H1 (cell line): ENCODE results near the gene DOC2A. TPM values are rescaled to one million over a fixed set of nuclear protein-coding genes. Genes with fewer than 3 reads are reported as not detected.

Experiments
- CTCF ChIA-PET: fragments of 300-600 bp; sonication (Branson Sonifier 250); formaldehyde crosslinking; loops from one replicate; lab custom pipeline; 2021; ENCODE audit not compliant: partially characterized antibody; lab: Charles Lee
- POLR2A ChIA-PET: fragments of 300-600 bp; sonication (Branson Sonifier 250); formaldehyde crosslinking; loops from one replicate; lab custom pipeline; 2021; ENCODE audit warnings: inconsistent platforms; ENCODE audit not compliant: partially characterized antibody; lab: Charles Lee
- DNase-seq, 2 experiments: peaks; one replicate each; pipeline versions ENCODE4 v3.0.0 to v3.0.0-alpha.2; 2010 to 2022; ENCODE audit warnings: low spot score in 2 of 2, low read depth in 1 of 2, mixed read lengths in 1 of 2
- FAIRE-seq: peaks from 2 replicates; lab custom pipeline; 2011; peaks lifted over from hg19 to GRCh38; lab: Jason Lieb, UNC
- H2AFZ ChIP-seq: 2 replicates; pipeline ENCODE4 v1.8.1; 2012; ENCODE audit warnings: low read length, inconsistent platforms
- H2AK5ac ChIP-seq: 2 replicates; pipeline ENCODE4 v1.6.1; 2013; ENCODE audit warnings: low read depth, low read length
- H2BK120ac ChIP-seq: replicated peaks from 2 replicates; pipeline ENCODE3; 2013; ENCODE audit warnings: low read depth, low read length, inconsistent platforms
- H2BK12ac ChIP-seq: 2 replicates; pipeline ENCODE4 v1.6.1; 2013; ENCODE audit warnings: low read depth, low read length
- H2BK15ac ChIP-seq: 2 replicates; pipeline ENCODE4 v1.6.1; 2013; ENCODE audit warnings: low read length
- H2BK20ac ChIP-seq: 2 replicates; pipeline ENCODE4 v1.6.1; 2013; ENCODE audit warnings: low read length
- H2BK5ac ChIP-seq: 2 replicates; pipeline ENCODE4 v1.6.1; 2013; ENCODE audit warnings: low read depth, low read length
- H3K14ac ChIP-seq: 2 replicates; pipeline ENCODE4 v1.6.1; 2013; ENCODE audit warnings: inconsistent platforms; ENCODE audit not compliant: insufficient read length
- H3K18ac ChIP-seq: 2 replicates; pipeline ENCODE4 v1.6.1; 2013; ENCODE audit warnings: low read length; ENCODE audit errors: extremely low read depth
- H3K23ac ChIP-seq: 2 replicates; pipeline ENCODE4 v1.6.1; 2013; ENCODE audit warnings: inconsistent platforms; ENCODE audit not compliant: insufficient read length
- H3K23me2 ChIP-seq: 2 replicates; pipeline ENCODE4 v1.6.1; 2013; ENCODE audit warnings: low read depth, low read length
- H3K27ac ChIP-seq: 2 replicates; pipeline ENCODE4 v1.6.1; 2011; ENCODE audit warnings: low read depth, low read length, inconsistent platforms
- H3K27me3 ChIP-seq, 4 experiments: replicated peaks in 1 of 4; 1 replicate in 1 of 4; 2 replicates in 3 of 4; pipeline versions ENCODE4 v1.6.1 to v1.8.1; 2011 to 2013; ENCODE audit warnings: low read length in 3 of 4, mild to moderate bottlenecking in 3 of 4, inconsistent platforms in 2 of 4, mixed read lengths in 2 of 4, moderate library complexity in 1 of 4; ENCODE audit not compliant: control insufficient read depth in 3 of 4, insufficient read depth in 3 of 4; ENCODE audit errors: extremely low read depth in 1 of 4
- H3K36me3 ChIP-seq, 4 experiments: 2 replicates each; pipeline versions ENCODE4 v1.6.1 to v1.8.1; 2011 to 2013; ENCODE audit warnings: mild to moderate bottlenecking in 4 of 4, low read length in 3 of 4, moderate library complexity in 2 of 4, control low read depth in 1 of 4, inconsistent platforms in 1 of 4; ENCODE audit not compliant: insufficient read depth in 4 of 4, control insufficient read depth in 2 of 4
- H3K4ac ChIP-seq: replicated peaks from 2 replicates; pipeline ENCODE3; 2013; ENCODE audit warnings: low read length, low read depth, mixed read lengths, inconsistent platforms; ENCODE audit not compliant: insufficient read length
- H3K4me1 ChIP-seq, 4 experiments: replicated peaks in 1 of 4; 1 replicate in 1 of 4; 2 replicates in 3 of 4; pipeline versions ENCODE4 v1.6.1 to v1.8.1; 2011 to 2013; ENCODE audit warnings: low read length in 3 of 4, inconsistent platforms in 2 of 4, mixed read lengths in 1 of 4; ENCODE audit not compliant: insufficient read depth in 4 of 4, control insufficient read depth in 3 of 4
- H3K4me2 ChIP-seq, 2 experiments: 2 replicates each; pipeline versions ENCODE4 v1.6.1 to v1.8.1; 2011 to 2013; ENCODE audit warnings: low read depth in 2 of 2, low read length in 2 of 2, control low read depth in 1 of 2, inconsistent platforms in 1 of 2, mild to moderate bottlenecking in 1 of 2; ENCODE audit not compliant: insufficient read depth in 1 of 2
- H3K4me3 ChIP-seq, 4 experiments: fragments of 200-600, 300-600 bp in 1 of 4; sonication (generic), shearing (Covaris generic), sonication (Bioruptor Twin) in 1 of 4; 2 replicates each; pipeline versions ENCODE4 v1.5.1 to v1.8.1; 2011 to 2016; ENCODE audit warnings: low read length in 4 of 4, low read depth in 3 of 4, control low read depth in 2 of 4, inconsistent platforms in 2 of 4, mild to moderate bottlenecking in 2 of 4, mixed read lengths in 1 of 4, moderate library complexity in 1 of 4; ENCODE audit not compliant: insufficient read depth in 2 of 4; ENCODE audit errors: extremely low read depth in 1 of 4
- H3K56ac ChIP-seq: replicated peaks from 2 replicates; pipeline ENCODE3; 2013; ENCODE audit warnings: low read depth, mild to moderate bottlenecking, mixed read lengths, low read length, inconsistent platforms; ENCODE audit not compliant: insufficient read length
- H3K79me1 ChIP-seq: 2 replicates; pipeline ENCODE4 v1.6.1; 2013; ENCODE audit warnings: low read depth, low read length, control low read depth
- H3K79me2 ChIP-seq, 2 experiments: 2 replicates each; pipeline versions ENCODE4 v1.6.1 to v1.8.1; 2012 to 2013; ENCODE audit warnings: low read length in 2 of 2, mild to moderate bottlenecking in 2 of 2, inconsistent platforms in 1 of 2; ENCODE audit not compliant: insufficient read depth in 2 of 2, control insufficient read depth in 1 of 2
- H3K9ac ChIP-seq, 4 experiments: replicated peaks in 1 of 4; 1 replicate in 1 of 4; 2 replicates in 3 of 4; pipeline versions ENCODE4 v1.6.1 to v1.8.1; 2011 to 2013; ENCODE audit warnings: low read depth in 3 of 4, low read length in 3 of 4, control low read depth in 2 of 4, mild to moderate bottlenecking in 2 of 4, moderate library complexity in 2 of 4, inconsistent platforms in 1 of 4; ENCODE audit errors: extremely low read depth in 1 of 4
- H3K9me3 ChIP-seq, 2 experiments: 2 replicates each; pipeline versions ENCODE4 v1.6.1 to v1.8.1; 2012 to 2013; ENCODE audit warnings: mild to moderate bottlenecking in 2 of 2, moderate library complexity in 2 of 2, control low read depth in 1 of 2, inconsistent platforms in 1 of 2, low read depth in 1 of 2, low read length in 1 of 2, mixed read lengths in 1 of 2; ENCODE audit not compliant: insufficient read depth in 2 of 2
- H4K20me1 ChIP-seq, 2 experiments: replicated peaks in 1 of 2; 2 replicates each; pipeline versions ENCODE3 to v1.8.1; 2011 to 2013; ENCODE audit warnings: inconsistent platforms in 2 of 2, low read length in 2 of 2, mild to moderate bottlenecking in 1 of 2; ENCODE audit not compliant: insufficient read depth in 2 of 2, control insufficient read depth in 1 of 2
- H4K5ac ChIP-seq: 2 replicates; pipeline ENCODE4 v1.6.1; 2013; ENCODE audit warnings: low read length, low read depth, mixed read lengths, inconsistent platforms; ENCODE audit not compliant: insufficient read length
- H4K8ac ChIP-seq: 2 replicates; pipeline ENCODE4 v1.8.0; 2013; ENCODE audit warnings: mild to moderate bottlenecking, moderate library complexity, low read length, inconsistent platforms; ENCODE audit not compliant: insufficient read depth; ENCODE audit errors: extremely low read depth
- H4K91ac ChIP-seq: replicated peaks from 2 replicates; pipeline ENCODE3; 2013; ENCODE audit warnings: low read length, mixed read lengths, inconsistent platforms; ENCODE audit not compliant: insufficient read length
- BCL11A ChIP-seq, 2 experiments: IDR thresholded peaks; one replicate each; pipeline ENCODE4 v1.6.1; 2011; ENCODE audit warnings: low read depth in 2 of 2, low read length in 2 of 2, mild to moderate bottlenecking in 2 of 2
- CBX8 ChIP-seq: fragments of 300-800, 300-1000 bp; sonication (generic); IDR thresholded peaks from 2 replicates; pipeline ENCODE4 v1.7.1; 2016; ENCODE audit warnings: low read depth, low read length, borderline replicate concordance
- CEBPB ChIP-seq: IDR thresholded peaks from 2 replicates; pipeline ENCODE4 v1.6.1; 2012; ENCODE audit warnings: low read depth, low read length
- CTBP2 ChIP-seq: IDR thresholded peaks from 2 replicates; pipeline ENCODE4 v1.7.0; 2011; ENCODE audit warnings: borderline replicate concordance, mild to moderate bottlenecking, moderate library complexity, mixed read lengths, low read length; ENCODE audit not compliant: insufficient read depth, insufficient read length
- GTF2F1 ChIP-seq: IDR thresholded peaks from 2 replicates; pipeline ENCODE4 v1.6.1; 2012; ENCODE audit warnings: low read depth, low read length, improper control_type of control experiment, borderline replicate concordance
- NRF1 ChIP-seq: IDR thresholded peaks from 2 replicates; pipeline ENCODE4 v1.6.1; 2011; ENCODE audit warnings: mild to moderate bottlenecking, low read depth, low read length, improper control_type of control experiment
- PHF8 ChIP-seq: fragments of 200-600 bp; sonication (generic); conservative IDR thresholded peaks from 2 replicates; pipeline ENCODE4 v1.7.1; 2012; ENCODE audit warnings: low read depth, mild to moderate bottlenecking, inconsistent platforms, low read length, moderate library complexity
- POLR2AphosphoS5 ChIP-seq: IDR thresholded peaks from 2 replicates; pipeline ENCODE4 v1.6.1; 2011; ENCODE audit warnings: low read depth, low read length
- POU5F1 ChIP-seq: IDR thresholded peaks from 2 replicates; pipeline ENCODE4 v1.6.1; 2011; ENCODE audit warnings: low read depth, mild to moderate bottlenecking, low read length, moderate library complexity
- SP1 ChIP-seq: IDR thresholded peaks from 2 replicates; pipeline ENCODE4 v1.6.1; 2011; ENCODE audit warnings: low read depth, low read length
- SP2 ChIP-seq: IDR thresholded peaks from 2 replicates; pipeline ENCODE4 v1.6.1; 2012; ENCODE audit warnings: mild to moderate bottlenecking, low read length, inconsistent platforms
- SRF ChIP-seq: IDR thresholded peaks from 2 replicates; pipeline ENCODE4 v1.6.1; 2011; ENCODE audit warnings: mild to moderate bottlenecking, low read depth, low read length, moderate library complexity
- TBP ChIP-seq: IDR thresholded peaks from 2 replicates; pipeline ENCODE4 v1.6.1; 2011; ENCODE audit warnings: low read depth, low read length, improper control_type of control experiment
- TCF12 ChIP-seq: IDR thresholded peaks from 2 replicates; pipeline ENCODE4 v1.6.1; 2011; ENCODE audit warnings: low read depth, mild to moderate bottlenecking, low read length
- WGBS, 2 experiments: shearing (Covaris generic) in 1 of 2; methylation state at CpG; one replicate each; pipeline versions ENCODE4 v1.1.6 to v1.1.7; 2013 to 2015; ENCODE audit warnings: low lambda C conversion rate in 2 of 2, mixed read lengths in 2 of 2, inconsistent platforms in 1 of 2, low coverage in 1 of 2, missing lambda C conversion rate in 1 of 2; ENCODE audit not compliant: insufficient replicate concordance in 2 of 2, insufficient coverage in 1 of 2, insufficient read length in 1 of 2; ENCODE audit errors: extremely low coverage in 1 of 2, missing lambda C conversion rate in 1 of 2; 5-methylcytosine and 5-hydroxymethylcytosine counted together
- polyA plus RNA-seq, 7 experiments: library from polyadenylated mRNA; depleted of rRNA in 3 of 7; stranded (reverse) in 5 of 7; unstranded in 2 of 7; fragments of >200 nt in 5 of 7; fragments of 200-250 nt in 2 of 7; gene quantifications; 1 replicate in 5 of 7; 2 replicates in 1 of 7; 4 replicates in 1 of 7; pipeline versions ENCODE4 v1.2.1 to v1.2.3, GENCODE V29; 2011 to 2013; ENCODE audit warnings: missing spikeins in 2 of 7, mixed read lengths in 2 of 7
- total RNA-seq: library from RNA; stranded (reverse); fragmentation: NEBNext Ultra II Directional; extraction: Animal tissue kit (Norgen Biotek cat#: 25700); gene quantifications from 2 replicates; pipeline ENCODE4 v1.2.1, GENCODE V29; 2021
- TF ChIP-seq, protein P1 (sequence below): IDR thresholded peaks from 2 replicates; pipeline ENCODE4 v1.6.1; 2012; ENCODE audit warnings: inconsistent platforms

The DOC2A gene
- total and polyA plus RNA-seq, 2 of the 8 experiments (the other 6 are each of a cell fraction or from before 2014, with no cell fraction given) = 13.9 to 20.7 TPM

- Histone ChIP-seq H2AK5ac (no peak overlapping the region), H3K79me1 (no peaks in the 10 kb centered on the region), H2BK120ac (no peak overlapping the region), H2BK20ac (no peak overlapping the region), H3K27me3 (no peaks in the 10 kb centered on the region), H3K23me2 (no peaks in the 10 kb centered on the region), H3K27ac (no peak overlapping the region), H3K56ac (no peak overlapping the region), H3K4me1 (no peaks in the 10 kb centered on the region), H2BK5ac (no peak overlapping the region), H3K9me3 (no peaks in the 10 kb centered on the region), H3K4me3 (no peak overlapping the region), H3K4ac (no peak overlapping the region), H4K5ac (no peak overlapping the region), H2AFZ (no peak overlapping the region), H4K20me1 (no peaks in the 10 kb centered on the region), H3K18ac (no peak overlapping the region), H3K23ac (no peak overlapping the region), H3K4me2 (no peak overlapping the region), H2BK12ac (no peak overlapping the region), H2BK15ac (no peak overlapping the region), H3K9ac (no peak overlapping the region), H3K79me2 (no peaks in the 10 kb centered on the region), H4K91ac (no peak overlapping the region), H4K8ac (no peak overlapping the region), H3K36me3 (peaks cover 12 to 69% (median 51%) of the 10 kb centered on the region in 4 experiments), H3K14ac (no peak overlapping the region)
- FAIRE-seq (no peak), DNase-seq (no peak)
- ChIA-PET CTCF (interaction anchor here (1.2 to 1.8 kb wide), 3 partner anchors 15 to 45 kb away, joined by 3 to 7 read pairs (median 4); no protein-coding TSS in a partner anchor), POLR2A (interaction anchor here (0.9 to 2.7 kb wide), 3 partner anchors 13 to 80 kb away, joined by 3 to 14 read pairs (median 6); partner anchors contain the start of gene TAOK2)
- WGBS, 2 experiments = 96% methylated on average over 17 of the region's 20 CpGs; no CpG with 5 or more reads in 1 of the 2 experiments
- TF ChIP-seq POLR2AphosphoS5 (no peak), CEBPB (no peak), CBX8 (no peak), TBP (no peak), NRF1 (no peak), CTBP2 (no peak), GTF2F1 (no peak), SP1 (no peak), SRF (no peak), SP2 (no peak), TCF12 (no peak), POU5F1 (no peak), PHF8 (no peak), BCL11A (IDR thresholded peaks at IDR 0.05; ENCODE audit: low read depth in 2 of 2, low read length in 2 of 2) (no peak)
- TF ChIP-seq, protein P1, sequence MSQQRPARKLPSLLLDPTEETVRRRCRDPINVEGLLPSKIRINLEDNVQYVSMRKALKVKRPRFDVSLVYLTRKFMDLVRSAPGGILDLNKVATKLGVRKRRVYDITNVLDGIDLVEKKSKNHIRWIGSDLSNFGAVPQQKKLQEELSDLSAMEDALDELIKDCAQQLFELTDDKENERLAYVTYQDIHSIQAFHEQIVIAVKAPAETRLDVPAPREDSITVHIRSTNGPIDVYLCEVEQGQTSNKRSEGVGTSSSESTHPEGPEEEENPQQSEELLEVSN = no peak
Observed at GRCh38 chr16:29986231-29986630, 24.6 kb downstream of the DOC2A start.
